Measurements from ENCODE around the gene PTH2. TPM values are rescaled to one million over a fixed set of nuclear protein-coding genes. Genes with fewer than 3 reads are reported as not detected.
A peak's percentile ranks its signal among the peaks of the same experiment; 100 is the strongest.

Gene PTH2
- total RNA-seq, 1 experiment from 2014 or later, result 0.96 TPM

DNA sequence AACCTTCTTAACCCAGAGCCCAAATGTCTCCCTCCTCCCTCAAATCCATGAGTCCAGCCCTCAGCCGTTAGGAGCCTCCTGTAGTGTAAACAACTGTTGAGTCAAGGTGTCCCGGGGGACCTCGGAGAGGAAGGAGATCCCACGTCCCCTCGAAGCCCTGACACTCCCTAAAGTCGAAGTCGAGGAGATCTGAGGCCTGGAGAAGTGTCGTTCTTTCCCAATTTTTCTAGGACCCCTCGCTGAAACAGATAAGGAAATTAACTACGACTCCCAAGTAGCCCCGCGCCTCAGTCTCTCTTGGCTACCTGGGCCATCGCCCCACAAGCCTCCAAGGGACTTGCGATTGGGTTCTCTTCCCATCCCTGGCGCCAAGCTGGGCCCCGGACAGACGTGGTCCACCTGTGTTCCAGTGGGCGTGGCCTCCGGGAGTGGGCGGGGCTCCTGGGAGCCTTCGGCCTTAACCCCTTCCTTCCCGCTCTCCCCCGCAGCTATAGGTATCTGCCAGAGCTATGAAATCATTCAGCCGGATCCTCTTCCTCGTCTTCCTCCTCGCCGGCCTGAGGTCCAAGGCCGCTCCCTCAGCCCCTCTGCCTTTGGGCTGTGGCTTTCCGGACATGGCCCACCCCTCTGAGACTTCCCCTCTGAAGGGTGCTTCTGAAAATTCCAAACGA lies 2.8 kb upstream of the PTH2 start:
- no peaks in the 10 kb centered on the region for H3K9me3 ChIP-seq (ENCODE audit: control insufficient read depth, low read depth, low read length)
- H2AK5ac ChIP-seq (ENCODE audit: insufficient read length, low read length), result no peak overlapping the region
- no peaks in the 10 kb centered on the region for H3K79me2 ChIP-seq (ENCODE audit: insufficient read depth, low read length)
- H3K18ac ChIP-seq (ENCODE audit: insufficient read length, low read depth, low read length), result no peak overlapping the region
- H2BK5ac ChIP-seq (ENCODE audit: insufficient read length, low read length), result no peak overlapping the region
- peak overlapping the region in 1 of 3 experiments; percentile 87; a peak in 2 of 7 replicates for H3K27ac Mint-ChIP-seq
- no peak overlapping the region for H4K91ac ChIP-seq (ENCODE audit: insufficient read length, low read depth, low read length)
- no peak overlapping the region for H3K14ac ChIP-seq (ENCODE audit: insufficient read depth, low read length)
- peaks cover 22% of the 10 kb centered on the region for H3K23me2 ChIP-seq (ENCODE audit: insufficient read length, low read depth, low read length, poor library complexity, severe bottlenecking)
- H3K36me3 Mint-ChIP-seq (ENCODE audit: insufficient read depth in 1 of 3, low read depth in 3 of 3), result peaks cover 0 to 6% (median 2%) of the 10 kb centered on the region in 3 experiments; a peak in 4 of 7 replicates
- H2BK12ac ChIP-seq (ENCODE audit: insufficient read length, low read depth, low read length), result no peak overlapping the region
- H4K20me1 ChIP-seq (ENCODE audit: control insufficient read depth, insufficient read depth, insufficient read length), result no peaks in the 10 kb centered on the region
- TF ChIP-seq, protein P1, sequence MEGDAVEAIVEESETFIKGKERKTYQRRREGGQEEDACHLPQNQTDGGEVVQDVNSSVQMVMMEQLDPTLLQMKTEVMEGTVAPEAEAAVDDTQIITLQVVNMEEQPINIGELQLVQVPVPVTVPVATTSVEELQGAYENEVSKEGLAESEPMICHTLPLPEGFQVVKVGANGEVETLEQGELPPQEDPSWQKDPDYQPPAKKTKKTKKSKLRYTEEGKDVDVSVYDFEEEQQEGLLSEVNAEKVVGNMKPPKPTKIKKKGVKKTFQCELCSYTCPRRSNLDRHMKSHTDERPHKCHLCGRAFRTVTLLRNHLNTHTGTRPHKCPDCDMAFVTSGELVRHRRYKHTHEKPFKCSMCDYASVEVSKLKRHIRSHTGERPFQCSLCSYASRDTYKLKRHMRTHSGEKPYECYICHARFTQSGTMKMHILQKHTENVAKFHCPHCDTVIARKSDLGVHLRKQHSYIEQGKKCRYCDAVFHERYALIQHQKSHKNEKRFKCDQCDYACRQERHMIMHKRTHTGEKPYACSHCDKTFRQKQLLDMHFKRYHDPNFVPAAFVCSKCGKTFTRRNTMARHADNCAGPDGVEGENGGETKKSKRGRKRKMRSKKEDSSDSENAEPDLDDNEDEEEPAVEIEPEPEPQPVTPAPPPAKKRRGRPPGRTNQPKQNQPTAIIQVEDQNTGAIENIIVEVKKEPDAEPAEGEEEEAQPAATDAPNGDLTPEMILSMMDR (conservative IDR thresholded peaks at IDR 0.05), result no peak
- no peak overlapping the region for H4K8ac ChIP-seq (replicated peaks; ENCODE audit: insufficient read length, low read depth, low read length)
- no peak overlapping the region for H3T11ph ChIP-seq (ENCODE audit: low read length)
- no peak overlapping the region for H3K23ac ChIP-seq (ENCODE audit: insufficient read length, low read depth, low read length)
- no peak overlapping the region for H3K27ac ChIP-seq (ENCODE audit: insufficient read length, low read depth, low read length)
- H3K79me1 ChIP-seq (ENCODE audit: insufficient read depth, low read depth, low read length, poor library complexity, severe bottlenecking), result no peaks in the 10 kb centered on the region
- H3K4me3 Mint-ChIP-seq, result peak overlapping the region; percentile 54 to 75
- no peak overlapping the region for H2AFZ ChIP-seq (ENCODE audit: low read length)
- H3K56ac ChIP-seq (ENCODE audit: insufficient read length, low read depth, low read length), result no peak overlapping the region
- peaks cover 86% of the 10 kb centered on the region for H3K27me3 Mint-ChIP-seq (ENCODE audit: low read depth)
- no peak overlapping the region for H2BK120ac ChIP-seq (ENCODE audit: low read depth, low read length, poor library complexity, severe bottlenecking)
- H2BK15ac ChIP-seq (ENCODE audit: low read depth, low read length), result no peak overlapping the region
- peaks cover 2% of the 10 kb centered on the region for H3K4me1 ChIP-seq (ENCODE audit: insufficient read depth, low read length)
- peaks cover 57 to 77% of the 10 kb centered on the region in 2 experiments for H3K4me1 Mint-ChIP-seq
- no peak overlapping the region for H2BK20ac ChIP-seq (ENCODE audit: low read depth, low read length, poor library complexity, severe bottlenecking)
- peaks cover 0 to 9% of the 10 kb centered on the region in 2 experiments; a peak in 2 of 5 replicates for H3K9me3 Mint-ChIP-seq
- no peak overlapping the region for H3K9ac ChIP-seq (ENCODE audit: extremely low read depth, insufficient read length, low read length)
- H3K27me3 ChIP-seq (ENCODE audit: insufficient read depth, low read length), result peaks cover 32% of the 10 kb centered on the region; the same call in 1 of the 2 replicates
- peak; percentile 96 for DNase-seq
- no peak overlapping the region for H4K5ac ChIP-seq (ENCODE audit: insufficient read length, low read depth, low read length)
- peak overlapping the region; percentile 7 for H3K4me2 ChIP-seq (ENCODE audit: insufficient read depth, insufficient read length, low read length)
- no CpG with 5 or more reads among the region's 30 CpGs for WGBS (ENCODE audit: extremely low coverage, insufficient read length, low lambda C conversion rate)
- H3K4ac ChIP-seq (ENCODE audit: low read depth, low read length), result no peak overlapping the region
